Measurements from ENCODE around the gene NOSIP.

DNA sequence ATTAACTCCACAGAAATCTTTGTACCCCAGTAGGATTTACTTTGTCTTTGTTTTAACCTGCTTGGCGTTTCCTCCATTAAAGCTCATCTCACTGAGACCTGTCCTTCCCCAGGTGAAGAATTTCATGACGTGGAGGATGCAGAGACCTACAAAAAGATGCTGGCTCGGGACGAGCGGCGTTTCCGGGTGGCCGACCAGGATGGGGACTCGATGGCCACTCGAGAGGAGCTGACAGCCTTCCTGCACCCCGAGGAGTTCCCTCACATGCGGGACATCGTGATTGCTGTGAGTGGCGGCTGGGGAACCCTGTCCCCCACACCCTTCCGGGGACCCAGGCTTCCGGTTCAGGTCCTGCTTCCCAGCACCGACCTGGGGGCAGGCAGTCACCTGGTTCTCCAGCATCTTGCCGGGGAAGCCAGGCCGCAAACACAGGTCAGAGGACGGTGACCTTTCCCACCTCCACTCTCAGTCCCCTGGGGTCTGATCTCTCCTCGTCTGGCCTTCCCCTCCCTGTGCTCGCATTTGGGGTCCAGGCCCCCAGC, 43.4 kb downstream of the NOSIP start:
- TF ChIP-seq CTCF (conservative IDR thresholded peaks at IDR 0.05; ENCODE audit: low read depth, low read length) (no peak), FOS (IDR thresholded peaks at IDR 0.05; ENCODE audit: low read depth, low read length) (no peak)

Data from IMR-90 (cell line).